Measurements from ENCODE around the gene IER5L.

GRCh38 chr9:129206401-129206800, 28.3 kb upstream of the IER5L start:
- TF ChIP-seq CTCF (IDR thresholded peaks at IDR 0.05; ENCODE audit: poor library complexity) (no peak), EZH2 (IDR thresholded peaks at IDR 0.05; ENCODE audit: borderline replicate concordance) (no peak), EZH2phosphoT487 (IDR thresholded peaks at IDR 0.05; ENCODE audit: low read depth, severe bottlenecking, unreplicated experiment) (no peak)
